HL-60 (cell line): Measurements from ENCODE around the gene KRTAP4-7.

ENCODE experiments used
- DNase-seq, 2 experiments: peaks; one replicate each; pipeline ENCODE4 v3.0.0-alpha.2; 2010 to 2020; ENCODE audit warnings: low read depth in 1 of 2, low spot score in 1 of 2
- H3K27ac ChIP-seq: fragments of 250-450 bp; sonication (Bioruptor Pico); replicated peaks from 2 replicates; pipeline ENCODE4 v1.5.1; 2020; ENCODE audit warnings: mild to moderate bottlenecking, moderate library complexity
- H3K27me3 ChIP-seq: fragments of 250-450 bp; sonication (Bioruptor Pico); 2 replicates; pipeline ENCODE4 v1.5.1; 2021; ENCODE audit warnings: mild to moderate bottlenecking, moderate library complexity; ENCODE audit not compliant: insufficient read depth, poor library complexity, severe bottlenecking
- H3K4me3 ChIP-seq: replicated peaks from 2 replicates; pipeline ENCODE4 v1.5.1; 2011; ENCODE audit warnings: mild to moderate bottlenecking, control low read depth, low read length; ENCODE audit not compliant: insufficient read depth
- GABPA ChIP-seq: IDR thresholded peaks from 2 replicates; pipeline ENCODE4 v1.6.1; 2012; ENCODE audit warnings: low read depth
- POLR2AphosphoS5 ChIP-seq: IDR thresholded peaks from 2 replicates; pipeline ENCODE4 v1.6.1; 2012; ENCODE audit warnings: low read depth
- SPI1 ChIP-seq: IDR thresholded peaks from 2 replicates; pipeline ENCODE4 v1.6.1; 2012; ENCODE audit warnings: low read depth, mild to moderate bottlenecking, borderline replicate concordance
- TF ChIP-seq, protein P1 (sequence below): IDR thresholded peaks from 2 replicates; pipeline ENCODE4 v1.6.1; 2012; ENCODE audit warnings: low read depth; ENCODE audit not compliant: insufficient replicate concordance
- TF ChIP-seq, protein P2 (sequence below): IDR thresholded peaks from one replicate; pipeline ENCODE4 v1.5.1; 2011; ENCODE audit warnings: low read length, control low read depth, inconsistent platforms; ENCODE audit not compliant: insufficient read depth

Gene KRTAP4-7

DNA sequence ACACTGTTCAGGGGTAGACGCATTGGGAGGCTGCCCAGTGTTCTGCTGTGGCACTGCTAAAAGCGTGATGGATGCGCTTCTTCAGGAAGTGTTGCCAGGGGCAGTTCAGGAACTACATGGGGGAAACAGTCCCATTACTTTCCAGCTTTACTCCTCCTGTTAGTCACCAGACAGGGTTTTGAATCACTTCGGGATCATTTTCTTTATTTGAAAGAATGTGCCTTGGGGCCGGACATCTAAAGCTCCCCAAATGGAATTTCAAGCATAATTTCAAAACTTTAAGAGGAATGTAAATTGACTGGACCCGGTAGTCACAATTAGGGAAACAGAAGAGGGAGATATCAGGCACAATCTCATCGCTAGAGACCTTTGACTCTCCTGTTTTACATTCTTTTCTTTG is 35.5 kb upstream of the KRTAP4-7 start:
- Histone ChIP-seq H3K27ac (no peak overlapping the region), H3K27me3 (no peaks in the 10 kb centered on the region), H3K4me3 (no peak overlapping the region)
- TF ChIP-seq POLR2AphosphoS5 (no peak), GABPA (no peak), SPI1 (no peak)
- TF ChIP-seq, protein P1, sequence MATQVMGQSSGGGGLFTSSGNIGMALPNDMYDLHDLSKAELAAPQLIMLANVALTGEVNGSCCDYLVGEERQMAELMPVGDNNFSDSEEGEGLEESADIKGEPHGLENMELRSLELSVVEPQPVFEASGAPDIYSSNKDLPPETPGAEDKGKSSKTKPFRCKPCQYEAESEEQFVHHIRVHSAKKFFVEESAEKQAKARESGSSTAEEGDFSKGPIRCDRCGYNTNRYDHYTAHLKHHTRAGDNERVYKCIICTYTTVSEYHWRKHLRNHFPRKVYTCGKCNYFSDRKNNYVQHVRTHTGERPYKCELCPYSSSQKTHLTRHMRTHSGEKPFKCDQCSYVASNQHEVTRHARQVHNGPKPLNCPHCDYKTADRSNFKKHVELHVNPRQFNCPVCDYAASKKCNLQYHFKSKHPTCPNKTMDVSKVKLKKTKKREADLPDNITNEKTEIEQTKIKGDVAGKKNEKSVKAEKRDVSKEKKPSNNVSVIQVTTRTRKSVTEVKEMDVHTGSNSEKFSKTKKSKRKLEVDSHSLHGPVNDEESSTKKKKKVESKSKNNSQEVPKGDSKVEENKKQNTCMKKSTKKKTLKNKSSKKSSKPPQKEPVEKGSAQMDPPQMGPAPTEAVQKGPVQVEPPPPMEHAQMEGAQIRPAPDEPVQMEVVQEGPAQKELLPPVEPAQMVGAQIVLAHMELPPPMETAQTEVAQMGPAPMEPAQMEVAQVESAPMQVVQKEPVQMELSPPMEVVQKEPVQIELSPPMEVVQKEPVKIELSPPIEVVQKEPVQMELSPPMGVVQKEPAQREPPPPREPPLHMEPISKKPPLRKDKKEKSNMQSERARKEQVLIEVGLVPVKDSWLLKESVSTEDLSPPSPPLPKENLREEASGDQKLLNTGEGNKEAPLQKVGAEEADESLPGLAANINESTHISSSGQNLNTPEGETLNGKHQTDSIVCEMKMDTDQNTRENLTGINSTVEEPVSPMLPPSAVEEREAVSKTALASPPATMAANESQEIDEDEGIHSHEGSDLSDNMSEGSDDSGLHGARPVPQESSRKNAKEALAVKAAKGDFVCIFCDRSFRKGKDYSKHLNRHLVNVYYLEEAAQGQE: no peak
- TF ChIP-seq, protein P2, sequence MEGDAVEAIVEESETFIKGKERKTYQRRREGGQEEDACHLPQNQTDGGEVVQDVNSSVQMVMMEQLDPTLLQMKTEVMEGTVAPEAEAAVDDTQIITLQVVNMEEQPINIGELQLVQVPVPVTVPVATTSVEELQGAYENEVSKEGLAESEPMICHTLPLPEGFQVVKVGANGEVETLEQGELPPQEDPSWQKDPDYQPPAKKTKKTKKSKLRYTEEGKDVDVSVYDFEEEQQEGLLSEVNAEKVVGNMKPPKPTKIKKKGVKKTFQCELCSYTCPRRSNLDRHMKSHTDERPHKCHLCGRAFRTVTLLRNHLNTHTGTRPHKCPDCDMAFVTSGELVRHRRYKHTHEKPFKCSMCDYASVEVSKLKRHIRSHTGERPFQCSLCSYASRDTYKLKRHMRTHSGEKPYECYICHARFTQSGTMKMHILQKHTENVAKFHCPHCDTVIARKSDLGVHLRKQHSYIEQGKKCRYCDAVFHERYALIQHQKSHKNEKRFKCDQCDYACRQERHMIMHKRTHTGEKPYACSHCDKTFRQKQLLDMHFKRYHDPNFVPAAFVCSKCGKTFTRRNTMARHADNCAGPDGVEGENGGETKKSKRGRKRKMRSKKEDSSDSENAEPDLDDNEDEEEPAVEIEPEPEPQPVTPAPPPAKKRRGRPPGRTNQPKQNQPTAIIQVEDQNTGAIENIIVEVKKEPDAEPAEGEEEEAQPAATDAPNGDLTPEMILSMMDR: no peak
- no peak for DNase-seq

DNA sequence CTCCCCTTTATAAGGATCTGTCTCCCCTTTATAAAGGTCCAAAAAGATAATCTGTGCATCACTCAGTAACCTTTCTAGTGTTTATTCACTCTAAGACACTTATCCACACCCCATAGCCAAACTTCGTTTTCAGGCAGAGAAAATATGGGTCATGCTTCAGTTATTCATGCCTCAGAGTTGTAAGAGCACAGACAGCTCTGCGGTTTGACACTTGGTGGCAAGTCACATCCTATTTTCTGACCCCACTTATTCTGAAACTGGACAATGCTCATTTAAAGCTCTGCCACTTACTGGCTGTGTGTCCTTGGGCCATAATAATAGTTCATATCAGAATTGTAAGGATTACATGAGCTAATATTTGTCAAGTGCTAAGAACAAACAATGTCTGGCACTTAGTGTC is 34.8 kb upstream of the KRTAP4-7 start:
- no peak overlapping the region for H3K27ac ChIP-seq
- DNase-seq: no peak
- TF ChIP-seq SPI1: no peak
- TF ChIP-seq, protein P2: no peak
- TF ChIP-seq, protein P1: no peak
- TF ChIP-seq POLR2AphosphoS5: no peak
- no peak for TF ChIP-seq GABPA
- no peaks in the 10 kb centered on the region for H3K27me3 ChIP-seq
- H3K4me3 ChIP-seq: no peak overlapping the region

DNA sequence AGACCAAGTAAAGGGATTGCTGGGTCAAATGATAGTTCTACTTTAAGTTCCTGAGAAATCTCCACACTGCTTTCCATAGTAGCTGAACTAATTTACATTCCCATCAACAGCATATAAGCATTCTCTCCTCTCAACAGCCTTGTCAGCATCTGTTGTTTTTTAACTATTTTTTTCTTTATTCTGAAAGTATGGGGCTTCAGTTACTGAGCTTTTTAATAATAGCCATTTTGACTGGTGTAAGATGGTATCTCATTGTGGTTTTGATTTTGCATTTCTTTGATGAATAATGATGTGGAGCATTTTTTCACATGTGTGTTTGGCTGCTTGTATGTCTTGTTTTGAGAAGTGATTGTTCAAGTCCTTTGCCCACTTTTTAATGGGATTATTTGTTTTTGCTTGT is 31.4 kb upstream of the KRTAP4-7 start:
- TF ChIP-seq, protein P1: no peak
- TF ChIP-seq POLR2AphosphoS5 (no peak), SPI1 (no peak), GABPA (no peak)
- TF ChIP-seq, protein P2: no peak
- no peak overlapping the region for H3K27ac ChIP-seq
- no peak for DNase-seq
- H3K4me3 ChIP-seq: no peak overlapping the region
- no peaks in the 10 kb centered on the region for H3K27me3 ChIP-seq
